Stomach (tissue), 9 donors: Measurements from ENCODE around the gene LSAMP. TPM values are rescaled to one million over a fixed set of nuclear protein-coding genes. Genes with fewer than 3 reads are reported as not detected.
A peak's percentile ranks its signal among the peaks of the same experiment; 100 is the strongest.

Source experiments
- DNase-seq, 2 donors: peaks; one replicate each; pipeline versions ENCODE4 v3.0.0 to v3.0.0-alpha.2; 2013 to 2019
- H3K27ac ChIP-seq, 5 donors: fragments of 200-600 bp in 4 of 5; sonication (generic) in 4 of 5; one replicate each; pipeline ENCODE4 v1.5.1; 2013 to 2019; ENCODE audit warnings: mild to moderate bottlenecking in 1 of 5, moderate library complexity in 1 of 5
- H3K27me3 ChIP-seq, 3 donors: fragments of 200-600 bp; sonication (generic); one replicate each; pipeline ENCODE4 v1.5.1; 2017 to 2019; ENCODE audit warnings: mixed run types in 1 of 3
- H3K36me3 ChIP-seq, 4 donors: fragments of 200-600 bp; sonication (generic); 1 replicate in 3 of 4; 2 replicates in 1 of 4; pipeline ENCODE4 v1.5.1; 2016 to 2019
- H3K4me1 ChIP-seq, 4 donors: fragments of 200-600 bp; sonication (generic); one replicate each; pipeline ENCODE4 v1.5.1; 2016 to 2019
- H3K4me3 ChIP-seq, 4 donors: fragments of 200-600 bp; sonication (generic) in 3 of 4; one replicate each; pipeline ENCODE4 v1.5.1; 2016 to 2019; ENCODE audit warnings: mild to moderate bottlenecking in 1 of 4
- H3K9me3 ChIP-seq, 4 donors: fragments of 200-600 bp; sonication (generic); one replicate each; pipeline ENCODE4 v1.5.1; 2016 to 2019
- CTCF ChIP-seq, 7 experiments: fragments of 450-650 bp in 4 of 7; fragments of 200-600 bp in 3 of 7; sonication (generic) in 3 of 7; IDR thresholded peaks; one replicate each; pipeline ENCODE4 v1.5.1; 2016 to 2019; ENCODE audit warnings: antibody characterized with exemption in 7 of 7, control low read depth in 2 of 7, mild to moderate bottlenecking in 1 of 7
- EP300 ChIP-seq: sonication (generic); formaldehyde crosslinking; IDR thresholded peaks from one replicate; pipeline ENCODE4 v1.6.1; 2017; ENCODE audit warnings: antibody characterized with exemption
- POLR2A ChIP-seq, 4 donors: fragments of 450-650 bp; IDR thresholded peaks; one replicate each; pipeline ENCODE4 v1.6.1; 2016; ENCODE audit warnings: antibody characterized with exemption in 4 of 4, control low read depth in 2 of 4, mild to moderate bottlenecking in 1 of 4, moderate library complexity in 1 of 4
- POLR2AphosphoS5 ChIP-seq, 3 donors: sonication (generic); formaldehyde crosslinking; IDR thresholded peaks; one replicate each; pipeline ENCODE4 v1.6.1; 2016; ENCODE audit warnings: antibody characterized with exemption in 3 of 3
- WGBS, 5 donors: extraction: QIAGEN DNeasy Blood & Tissue Kit in 3 of 5; methylation state at CpG; one replicate each; pipeline versions ENCODE4 v1.1.5 to v1.1.7; 2013 to 2018; 5-methylcytosine and 5-hydroxymethylcytosine counted together
- intact Hi-C: fragments of 100-400 bp; cut with DNase I; formaldehyde crosslinking; loops from one replicate; pipeline ENCODE4 v1.15.1; 2023; ENCODE audit warnings: low total_unique reads
- polyA plus RNA-seq, 3 donors: library from polyadenylated mRNA; stranded (reverse); fragments of 200-250 nt; gene quantifications; one replicate each; pipeline ENCODE4 v1.2.3, GENCODE V29; 2013
- total RNA-seq, 5 donors: library from RNA; depleted of rRNA; stranded (reverse); fragments of >200 nt; gene quantifications; one replicate each; pipeline versions ENCODE4 v1.1.0 to v1.2.3, GENCODE V29; 2014 to 2016
- donor health status: healthy with polysubstance abuse.
- donor health status: Bipolar disorder and iron deficiency.
- donor health status: healthy.

The LSAMP gene
- total and polyA plus RNA-seq, 8 donors, result 1.1 to 20.7 (median 1.7) TPM

GRCh38 chr3:115930168-115930567 is 515.1 kb downstream of the LSAMP start:
- Histone ChIP-seq H3K9me3 (no peaks in the 10 kb centered on the region), H3K36me3 (no peaks in the 10 kb centered on the region), H3K4me1 (no peaks in the 10 kb centered on the region), H3K27me3 (no peaks in the 10 kb centered on the region), H3K27ac (no peak overlapping the region), H3K4me3 (no peak overlapping the region)
- WGBS, 5 donors, result 68 to 78% (median 73%) methylated on average over 2 of the region's 2 CpGs
- DNase-seq, result no peak
- TF ChIP-seq EP300 (no peak), POLR2AphosphoS5 (IDR thresholded peaks at IDR 0.05) (no peak), CTCF (IDR thresholded peaks at IDR 0.05) (no peak), POLR2A (IDR thresholded peaks at IDR 0.05) (no peak)
- intact Hi-C loops, result no loop called here

GRCh38 chr3:115928376-115928775 is 516.9 kb downstream of the LSAMP start:
- 50 to 72% (median 65%) methylated on average over 1 of the region's 1 CpG for whole genome bisulfite sequencing, 5 donors
- H3K27ac ChIP-seq, result no peak overlapping the region
- DNase-seq, result no peak
- H3K4me1 ChIP-seq, result no peaks in the 10 kb centered on the region
- intact Hi-C loops, result no loop called here
- no peaks in the 10 kb centered on the region for H3K27me3 ChIP-seq
- no peaks in the 10 kb centered on the region for H3K36me3 ChIP-seq
- no peaks in the 10 kb centered on the region for H3K9me3 ChIP-seq
- no peak overlapping the region for H3K4me3 ChIP-seq
- TF ChIP-seq POLR2A (IDR thresholded peaks at IDR 0.05), result no peak
- no peak for TF ChIP-seq EP300
- no peak for TF ChIP-seq CTCF (IDR thresholded peaks at IDR 0.05)
- no peak for TF ChIP-seq POLR2AphosphoS5 (IDR thresholded peaks at IDR 0.05)

GRCh38 chr3:115927197-115927596 is 518.1 kb downstream of the LSAMP start:
- Histone ChIP-seq H3K27ac (no peak overlapping the region), H3K9me3 (peaks cover 0 to 7% (median 3%) of the 10 kb centered on the region in 4 donors), H3K4me3 (no peak overlapping the region), H3K36me3 (no peaks in the 10 kb centered on the region), H3K27me3 (no peaks in the 10 kb centered on the region), H3K4me1 (no peaks in the 10 kb centered on the region)
- peak in 1 of 2 donors; percentile 4 for DNase-seq
- TF ChIP-seq POLR2AphosphoS5 (IDR thresholded peaks at IDR 0.05) (no peak), CTCF (IDR thresholded peaks at IDR 0.05) (no peak), EP300 (no peak), POLR2A (IDR thresholded peaks at IDR 0.05) (no peak)
- intact Hi-C loops, result no loop called here

- 71 to 94% (median 90%) methylated on average over 1 of the region's 1 CpG for WGBS, 5 donors
- H3K27me3 ChIP-seq, result no peaks in the 10 kb centered on the region
- H3K27ac ChIP-seq, result no peak overlapping the region
- H3K4me3 ChIP-seq, result no peak overlapping the region
- no peaks in the 10 kb centered on the region for H3K4me1 ChIP-seq
- TF ChIP-seq CTCF (IDR thresholded peaks at IDR 0.05), result no peak
- no peak for TF ChIP-seq POLR2AphosphoS5 (IDR thresholded peaks at IDR 0.05)
- no peak for TF ChIP-seq EP300
- no peak for TF ChIP-seq POLR2A (IDR thresholded peaks at IDR 0.05)
- peaks cover 0 to 12% (median 3%) of the 10 kb centered on the region in 4 donors for H3K9me3 ChIP-seq
- peak in 1 of 2 donors; percentile 7 for DNase-seq
- intact Hi-C loops, result no loop called here
- no peaks in the 10 kb centered on the region for H3K36me3 ChIP-seq
Observed at GRCh38 chr3:115922681-115923347, 522.5 kb downstream of the LSAMP start.
